Kidney glomerular epithelial cell (primary cell): ENCODE data around the gene BLMH.

Source experiments
- DNase-seq: peaks from one replicate; lab custom pipeline; 2025; lab: John Stamatoyannopoulos, UW

The BLMH gene

DNA sequence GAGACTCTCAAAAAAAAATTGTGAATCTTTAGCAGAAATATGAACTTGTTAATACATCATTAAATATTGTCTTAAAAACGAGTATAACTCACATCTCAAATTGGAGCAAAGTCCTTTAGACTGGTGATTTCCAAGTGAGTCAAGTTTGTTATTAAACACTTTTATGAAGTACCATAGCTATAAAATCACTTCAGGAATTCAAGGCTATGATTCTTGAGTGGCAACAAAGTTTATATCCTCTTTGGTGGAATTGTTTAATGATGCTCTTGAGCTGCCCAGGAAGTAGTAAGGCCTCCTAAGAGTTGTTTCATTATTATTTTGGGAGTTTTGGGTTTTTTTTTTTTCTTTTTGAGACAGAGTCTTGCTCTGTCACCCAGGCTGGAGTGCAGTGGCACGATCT, 16.7 kb upstream of the BLMH start:
- DNase-seq = no peak

- no peak for DNase-seq
Observed at GRCh38 chr17:30304778-30305177, 13.0 kb upstream of the BLMH start.

DNA sequence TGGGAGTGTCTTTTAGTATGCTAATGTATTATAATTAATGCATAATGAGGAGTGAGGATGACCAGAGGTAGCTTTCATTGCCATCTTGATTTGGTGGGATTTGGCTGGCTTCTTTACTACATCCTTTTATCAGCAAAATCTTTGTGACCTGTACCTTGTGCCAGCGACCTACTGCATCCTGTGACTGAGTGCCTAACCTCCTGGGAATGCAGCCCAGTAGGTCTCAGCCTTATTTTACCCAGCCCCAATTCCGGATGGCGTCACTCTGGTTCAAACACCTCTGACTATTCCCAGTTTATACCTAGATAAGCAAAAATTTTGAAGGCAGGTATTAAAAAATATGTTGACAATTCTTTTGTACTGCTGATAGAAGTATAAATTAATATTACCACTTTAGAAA, 10.5 kb upstream of the BLMH start:
- no peak for DNase-seq

- no peak for DNase-seq
Observed at GRCh38 chr17:30300818-30301217, 9.1 kb upstream of the BLMH start.

GRCh38 chr17:30299000-30299399, 7.3 kb upstream of the BLMH start:
- DNase-seq = no peak

- DNase-seq = no peak
Observed at GRCh38 chr17:30297715-30298114, 6.0 kb upstream of the BLMH start.

DNA sequence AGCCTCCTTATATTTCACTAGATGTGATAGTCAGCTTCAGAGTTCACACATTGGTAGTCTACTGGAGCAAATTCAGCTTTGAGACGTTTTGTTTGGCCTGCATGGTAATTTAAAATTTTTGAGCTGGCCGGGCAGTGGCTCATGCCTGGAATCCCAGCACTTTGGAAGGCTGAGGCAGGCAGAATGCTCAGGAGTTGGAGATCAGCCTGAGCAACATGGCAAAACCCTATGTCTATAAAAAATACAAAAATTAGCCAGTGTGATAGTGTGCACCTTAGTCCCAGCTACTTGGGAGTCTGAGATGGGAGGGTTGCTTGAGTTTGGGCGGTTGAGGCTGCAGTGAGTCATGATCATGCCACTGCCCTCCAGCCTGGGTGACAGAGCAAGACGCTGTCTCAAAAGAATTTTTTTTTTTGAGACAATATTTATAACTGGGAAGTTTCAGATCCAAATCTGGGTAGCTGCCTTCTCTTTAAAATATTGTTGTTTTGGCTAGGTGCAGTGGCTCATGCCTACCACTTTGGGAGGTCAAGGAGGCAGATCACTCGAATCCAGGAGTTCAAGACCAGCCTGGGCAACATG, 4.8 kb upstream of the BLMH start:
- DNase-seq = no peak

GRCh38 chr17:30292286-30292858, 628 bp upstream of the BLMH start:
- DNase-seq = peak; percentile 40

GRCh38 chr17:30290696-30291542, 825 bp downstream of the BLMH start:
- no peak for DNase-seq

GRCh38 chr17:30290077-30290476, 1.7 kb downstream of the BLMH start:
- DNase-seq = no peak

- no peak for DNase-seq
Observed at GRCh38 chr17:30279156-30279555, 12.6 kb downstream of the BLMH start.

- no peak for DNase-seq
Observed at GRCh38 chr17:30278032-30278431, 13.7 kb downstream of the BLMH start.

DNA sequence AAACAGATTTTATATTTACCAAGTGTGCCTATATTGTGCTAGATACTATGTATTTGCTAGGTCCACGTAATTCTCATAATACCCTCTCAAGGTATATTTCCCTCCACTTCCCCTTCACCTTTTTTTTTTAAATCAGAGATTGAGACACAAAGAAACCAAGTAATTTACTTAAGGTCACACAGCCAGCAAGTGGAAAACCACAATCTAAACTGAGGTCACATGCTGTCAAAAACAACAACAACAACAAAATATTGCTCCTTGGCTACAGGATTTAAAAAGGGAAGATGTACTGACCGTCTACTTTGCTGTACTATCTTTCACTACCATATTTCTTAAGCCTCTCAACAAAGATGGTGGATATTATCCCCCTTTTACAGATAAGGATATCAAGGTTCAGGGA, 15.8 kb downstream of the BLMH start:
- no peak for DNase-seq

DNA sequence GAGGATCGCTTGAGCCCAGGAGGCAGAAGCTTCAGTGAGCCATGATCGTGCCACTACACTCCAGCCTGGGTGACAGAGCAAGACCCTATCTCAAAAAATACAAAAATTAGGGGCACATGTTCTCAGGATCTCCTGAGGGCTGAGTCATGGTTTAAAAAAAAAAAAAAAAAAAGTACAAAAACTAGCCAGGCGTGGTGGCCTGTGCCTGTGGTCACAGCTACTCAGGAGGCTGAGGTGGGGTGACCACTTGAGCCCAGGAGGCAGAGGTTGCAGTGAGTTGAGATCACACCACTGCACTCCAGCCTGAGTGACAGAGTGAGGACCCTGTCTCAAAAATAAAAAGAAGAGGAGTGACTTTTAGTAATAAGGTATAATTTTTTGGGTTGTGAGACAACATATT, 16.9 kb downstream of the BLMH start:
- no peak for DNase-seq

GRCh38 chr17:30273373-30273772, 18.4 kb downstream of the BLMH start:
- DNase-seq = no peak

GRCh38 chr17:30271102-30271501, 20.6 kb downstream of the BLMH start:
- DNase-seq = no peak

- DNase-seq = no peak
Observed at GRCh38 chr17:30267625-30268024, 24.1 kb downstream of the BLMH start.

DNA sequence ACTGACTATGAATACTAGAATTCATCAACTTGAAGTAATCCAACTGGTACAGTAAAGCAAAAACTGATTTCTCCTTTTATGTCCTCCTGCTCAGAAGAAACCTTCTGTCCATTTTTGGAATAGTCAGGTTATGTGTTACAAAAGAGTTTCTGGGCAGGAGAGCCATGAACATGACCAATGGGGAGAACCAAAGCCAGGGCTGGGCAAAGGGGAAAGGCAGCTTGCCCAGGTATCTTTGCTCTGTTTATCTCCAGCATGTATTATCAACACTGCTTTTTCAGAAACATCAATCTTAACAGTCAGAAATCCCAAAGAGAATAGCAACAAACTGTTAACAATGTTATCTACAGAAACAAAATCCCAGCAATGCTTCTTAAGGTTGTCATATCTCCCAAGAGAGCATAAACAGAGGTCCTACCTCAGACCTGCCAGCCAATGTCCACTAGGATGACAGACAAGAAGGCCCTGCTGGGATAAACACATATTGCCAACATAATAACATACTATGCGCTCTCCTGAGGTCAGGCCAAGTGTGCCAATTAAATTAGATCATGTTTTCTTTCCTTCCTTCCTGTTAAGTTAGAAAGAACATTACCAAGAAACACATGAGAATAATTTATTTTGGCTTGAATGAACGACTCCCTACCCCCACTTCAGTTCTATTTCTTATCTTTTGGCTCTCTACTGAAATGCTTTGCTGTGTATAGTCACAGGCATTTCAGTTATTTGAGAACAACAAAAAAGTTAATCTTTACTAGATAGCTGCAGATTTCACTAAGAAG, 28.0 kb downstream of the BLMH start:
- DNase-seq = peak; percentile 84

DNA sequence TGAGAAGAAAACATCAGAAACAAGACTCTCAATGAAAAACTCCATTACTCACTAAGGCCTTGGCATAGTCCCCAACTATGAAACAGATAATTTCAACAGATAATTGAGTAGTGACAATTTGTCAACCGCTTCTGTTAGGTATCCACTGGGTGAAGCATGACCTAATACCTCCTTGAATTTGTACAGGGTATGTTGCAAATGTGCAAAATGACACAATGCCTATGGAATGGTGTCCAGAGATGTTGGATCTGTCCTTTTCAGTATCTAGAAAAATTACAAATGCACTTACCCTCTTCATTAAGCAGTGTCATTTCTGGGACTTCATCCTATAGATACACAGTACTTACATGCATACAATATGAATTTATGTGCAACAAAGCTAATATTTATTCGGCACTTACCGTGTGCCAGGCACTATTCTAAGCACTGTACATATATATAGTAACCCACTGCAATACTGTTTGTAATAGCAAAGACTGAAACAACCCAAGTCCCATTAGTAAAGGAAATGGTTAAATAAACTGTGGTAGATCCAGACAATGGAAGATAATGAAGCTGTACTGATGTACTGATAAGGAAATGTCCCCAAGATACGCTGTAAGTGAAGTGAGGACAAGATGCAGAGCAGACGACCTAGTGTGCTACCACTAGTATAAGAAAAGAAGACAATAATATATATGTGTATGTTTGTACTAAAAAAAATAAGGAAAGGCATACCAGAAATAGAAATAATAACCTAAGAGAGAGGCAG, 34.8 kb downstream of the BLMH start:
- DNase-seq = no peak

DNA sequence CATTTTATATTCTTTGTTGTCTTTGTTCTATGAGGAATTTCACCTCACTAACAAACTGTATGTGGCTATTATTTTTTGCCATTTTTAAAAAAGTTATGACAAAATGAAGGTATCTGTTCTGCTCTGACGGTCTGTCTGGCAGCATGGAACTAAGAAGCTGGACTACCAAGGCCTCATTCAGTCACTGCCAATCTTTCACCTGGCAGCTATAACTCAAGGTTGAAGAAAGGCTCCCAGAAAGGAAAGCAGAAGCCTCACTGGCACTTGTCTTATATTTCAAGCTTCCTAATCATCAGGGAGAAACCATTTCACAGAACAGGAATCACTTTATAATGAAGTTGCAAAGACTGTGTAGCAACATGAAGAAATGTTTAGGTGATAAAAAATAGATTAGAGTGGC, 37.6 kb downstream of the BLMH start:
- no peak for DNase-seq

GRCh38 chr17:30253312-30253711, 38.4 kb downstream of the BLMH start:
- DNase-seq = no peak

GRCh38 chr17:30251931-30252330, 39.8 kb downstream of the BLMH start:
- DNase-seq = no peak
